Stimulated activated CD8-positive, alpha-beta memory T cell treated with anti-CD3 and anti-CD28 coated beads, Interleukin-7, amount 100 ng/mL, for 4 hours (primary cell): ENCODE results near the gene DUSP11.
"Not testable (repeated sequence)": the region's sequence is repeated elsewhere in the genome, so short reads cannot be mapped to it uniquely, and the experiment has no call there.

Source experiments
- DNase-seq, 2 donors: peaks; one replicate each; pipeline ENCODE4 v3.0.0-alpha.2; 2020; ENCODE audit warnings: low read depth in 2 of 2

DUSP11 gene

DNA sequence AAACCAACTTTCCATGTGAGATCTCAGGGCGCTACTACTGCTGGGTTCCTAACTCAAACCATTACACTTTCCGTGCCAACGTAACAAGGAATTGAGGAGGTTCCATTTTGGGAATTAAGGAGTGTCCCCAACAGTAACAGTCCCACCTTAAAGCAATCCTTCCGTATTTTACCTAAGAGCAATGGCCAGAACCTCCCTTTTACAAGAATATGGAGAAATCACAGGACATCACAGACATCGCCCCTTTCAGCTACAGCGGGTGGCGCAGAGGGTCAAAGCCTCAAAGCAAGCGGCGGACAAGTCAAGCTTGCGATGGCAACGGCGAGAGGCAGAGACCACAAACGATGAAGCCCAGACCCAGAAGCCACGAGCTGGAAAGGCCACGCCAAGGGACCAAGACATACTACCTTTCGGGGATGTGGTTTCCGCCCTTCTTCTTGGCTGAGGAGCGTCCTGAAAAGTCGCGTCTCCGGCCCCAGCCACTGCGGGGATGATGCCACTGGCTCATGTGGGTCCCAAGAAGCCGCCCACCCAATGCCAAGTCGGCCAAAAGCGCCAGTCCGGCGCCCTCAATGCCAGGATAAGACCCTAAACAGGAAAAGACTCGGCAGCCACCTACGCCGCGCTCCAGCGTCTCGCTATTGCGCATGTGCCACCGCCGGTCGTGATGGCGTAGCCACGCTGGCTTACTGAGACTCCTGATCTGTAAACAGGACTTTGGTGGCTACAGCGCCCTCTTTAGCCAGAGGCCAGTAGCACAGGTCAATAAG is at the start of gene DUSP11:
Gene DUSP11 (minus strand): TSS at position 637 of the 770 bp plus-strand sequence. CDS start 129 bp downstream, at position 508.
- peak; percentile 90 to 95 for DNase-seq

DNA sequence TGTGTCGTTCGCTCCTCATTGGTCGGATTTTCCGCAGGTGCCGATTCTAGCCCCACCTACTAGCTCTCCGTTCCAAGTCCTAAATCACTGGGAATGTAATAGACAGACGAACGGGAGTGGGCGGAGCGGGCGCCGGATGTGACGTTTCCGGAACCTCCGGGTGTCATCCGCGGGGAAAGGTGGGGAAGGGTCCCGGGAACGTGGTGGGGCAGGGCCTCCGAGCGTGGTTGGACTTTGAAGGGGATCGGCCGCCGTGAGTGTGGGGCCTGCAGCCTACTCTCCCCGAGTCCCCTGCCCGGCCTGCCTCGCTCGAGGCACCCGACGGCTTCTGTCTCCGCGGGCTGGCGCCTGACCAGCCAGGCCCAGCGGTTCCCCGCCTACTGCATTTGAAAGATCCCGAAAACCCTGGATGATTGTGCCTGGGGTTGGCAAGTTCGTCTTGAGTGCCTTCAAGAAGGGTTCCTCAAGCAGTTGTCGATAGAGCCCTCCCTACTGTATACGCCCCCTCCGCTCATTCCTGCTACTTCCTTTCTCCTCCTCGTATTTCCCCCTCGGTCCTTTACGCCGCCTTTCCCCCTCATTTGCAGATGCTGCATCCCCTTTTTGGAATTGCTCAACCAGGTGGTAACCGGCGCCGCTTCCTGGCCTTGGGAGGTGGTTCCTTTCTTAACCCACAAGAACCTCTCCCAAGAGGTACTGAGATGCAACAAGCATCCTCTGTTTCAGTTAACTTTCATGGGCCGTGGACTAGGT is 49.1 kb upstream of the DUSP11 start, which contains the start of gene STAMBP:
Gene STAMBP (plus strand): TSS at position 144 of the 753 bp plus-strand sequence. CDS start 1,896 bp downstream, outside the sequence.
- peak; percentile 82 to 86 for DNase-seq

DNA sequence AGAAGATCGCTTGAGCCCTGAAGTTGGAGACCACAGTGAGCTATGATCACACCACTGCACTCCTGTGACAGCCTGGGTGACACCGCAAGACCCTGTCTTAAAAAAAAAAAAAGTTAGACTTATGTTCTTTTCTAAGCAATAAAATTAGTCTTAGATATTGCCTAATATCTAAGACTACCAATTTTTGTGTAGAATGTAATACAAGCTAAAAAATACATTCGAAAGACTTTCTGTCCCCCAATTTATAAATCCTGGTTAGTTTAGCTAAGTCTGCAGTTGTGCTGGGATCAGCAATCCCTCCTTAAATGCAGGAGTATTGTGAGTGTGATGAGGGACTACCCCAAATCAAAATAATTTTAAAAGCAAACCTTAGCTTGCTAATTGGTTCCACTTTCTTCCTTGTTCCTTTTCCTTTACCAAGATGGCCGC is 48.5 kb upstream of the DUSP11 start:
- no peak for DNase-seq

DNA sequence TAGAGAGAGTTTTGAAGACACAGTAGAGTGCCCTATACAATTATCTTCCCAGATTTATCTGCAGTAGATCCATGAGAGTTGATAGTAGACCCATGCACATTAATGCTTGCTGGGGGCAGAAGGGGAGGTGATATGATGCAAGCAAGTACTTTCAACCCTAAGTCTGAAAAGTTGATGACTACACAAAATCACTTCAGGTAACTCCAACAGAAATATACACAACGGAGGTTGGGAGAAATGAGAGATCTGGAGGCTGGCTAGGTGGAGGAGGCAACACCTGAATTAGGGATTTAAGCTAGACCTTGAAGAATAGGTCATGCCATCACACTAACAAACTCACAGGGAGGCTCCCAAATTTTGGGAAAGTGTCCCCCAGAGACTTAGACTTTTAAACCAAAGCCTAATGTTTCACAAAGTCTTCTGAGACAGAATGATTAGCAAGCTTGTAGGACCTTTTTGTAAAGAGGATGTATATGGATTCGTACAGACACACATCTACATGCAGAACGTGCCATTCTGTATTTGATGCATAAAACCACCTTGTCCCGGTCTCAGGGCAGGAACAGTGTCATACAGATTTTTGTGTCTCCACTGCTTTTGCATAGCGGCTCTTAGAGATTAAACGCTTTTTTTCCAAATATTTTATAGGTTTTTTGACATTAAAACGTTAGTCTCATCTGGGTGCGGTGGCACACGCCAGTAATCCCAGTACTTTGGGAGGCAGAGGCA is 47.9 kb upstream of the DUSP11 start:
- DNase-seq: no peak

DNA sequence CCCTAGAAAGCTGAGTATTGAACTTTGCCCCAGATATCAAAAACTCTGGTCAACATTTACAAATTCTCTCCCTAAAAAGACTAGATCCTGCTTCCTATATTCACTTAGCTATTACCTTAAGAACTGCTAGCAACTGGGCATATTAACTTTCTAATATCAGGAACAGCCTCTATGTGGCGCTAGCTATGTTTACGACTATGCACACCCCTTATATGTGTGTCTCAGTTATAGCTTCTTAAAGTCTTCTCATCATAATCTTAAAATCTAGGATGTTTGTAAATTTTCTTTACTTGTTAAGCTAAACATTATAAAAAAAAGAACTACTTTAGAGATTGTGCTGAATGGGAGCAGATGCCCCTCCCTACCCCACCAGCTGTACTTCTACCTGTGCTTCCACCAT is 47.1 kb upstream of the DUSP11 start:
- DNase-seq: no peak

DNA sequence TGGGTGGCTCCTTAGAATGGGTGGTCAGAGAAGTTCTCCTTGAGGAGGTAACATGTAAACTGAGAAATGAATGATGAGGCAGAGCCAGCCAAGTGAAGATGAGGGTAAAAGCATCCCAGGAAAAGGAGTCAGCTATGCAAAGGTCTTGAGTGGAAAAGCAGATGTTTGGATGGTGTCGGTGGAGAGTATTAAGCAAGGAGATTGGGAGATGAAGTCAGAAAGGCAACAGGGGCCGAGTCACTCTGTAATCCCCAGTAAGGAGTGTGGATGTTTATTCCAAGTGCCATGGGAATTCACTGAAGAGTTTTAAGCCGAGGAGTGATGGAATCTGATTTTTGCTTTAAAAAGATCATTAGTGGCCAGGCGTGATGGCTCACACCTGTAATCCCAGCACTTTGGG is 45.5 kb upstream of the DUSP11 start:
- no peak for DNase-seq

DNA sequence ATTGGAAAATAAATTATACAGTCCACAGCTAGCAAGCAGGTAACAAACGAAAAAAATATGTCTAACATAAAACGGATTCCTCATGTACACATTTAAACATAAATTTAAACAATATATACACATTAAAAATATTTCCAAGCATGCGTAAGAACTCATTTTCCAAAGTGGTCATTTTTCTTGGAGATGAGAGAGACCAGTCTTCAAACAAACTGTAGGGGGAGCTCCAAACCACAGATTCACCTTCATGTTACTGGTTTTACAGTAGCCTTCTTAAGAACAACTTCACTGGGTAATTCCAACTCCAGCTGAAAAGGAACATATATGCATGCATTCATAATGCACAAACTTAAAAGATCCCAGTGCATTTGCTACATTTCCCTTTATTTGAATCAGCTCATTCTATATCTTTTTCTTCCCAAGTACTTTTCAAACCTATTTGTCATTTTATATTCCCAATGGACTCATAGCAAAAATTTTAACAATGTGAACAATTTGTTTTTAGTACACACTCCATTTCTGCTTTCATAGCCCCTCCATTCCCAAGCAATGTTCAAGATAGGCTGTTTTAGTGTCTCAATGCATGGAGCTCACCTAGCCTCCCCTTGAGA is 44.1 kb upstream of the DUSP11 start:
- DNase-seq: no peak

DNA sequence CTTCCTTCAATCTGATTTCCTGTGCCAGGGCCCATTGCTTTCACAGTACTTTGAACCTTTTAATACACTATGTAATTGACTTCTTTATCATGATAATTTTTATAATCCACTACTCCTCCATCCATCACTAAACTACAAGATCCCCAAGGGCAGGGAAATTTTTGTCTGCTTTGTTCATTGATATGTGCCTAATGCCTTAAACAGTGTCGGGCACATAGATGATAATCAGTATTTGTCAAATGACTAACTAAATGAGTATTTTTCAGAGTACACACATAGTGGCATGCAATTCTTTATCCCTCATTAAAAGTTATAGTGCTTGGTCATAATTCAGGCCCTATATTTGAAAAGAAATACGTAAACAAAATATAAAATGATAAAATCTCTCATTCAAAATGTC is 43.5 kb upstream of the DUSP11 start:
- no peak for DNase-seq

DNA sequence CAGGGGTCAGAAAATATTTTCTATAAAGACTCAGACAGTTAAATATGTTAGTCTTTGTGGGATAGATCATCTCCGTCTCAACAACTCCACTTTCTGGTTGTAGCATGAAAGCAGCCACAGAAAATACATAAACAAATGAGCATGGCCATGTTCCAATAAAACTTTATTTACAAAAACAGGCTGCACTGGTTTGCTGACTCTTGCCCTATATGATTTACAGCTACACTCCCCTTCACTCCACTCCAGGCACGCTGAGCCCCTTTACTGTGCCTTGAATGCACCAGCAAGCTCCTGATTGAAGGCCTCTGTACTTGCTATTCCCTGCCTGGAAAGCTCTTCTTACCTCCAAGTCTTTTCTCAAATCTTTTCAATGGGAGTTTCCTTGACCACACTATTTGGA is 43.1 kb upstream of the DUSP11 start:
- no peak for DNase-seq

DNA sequence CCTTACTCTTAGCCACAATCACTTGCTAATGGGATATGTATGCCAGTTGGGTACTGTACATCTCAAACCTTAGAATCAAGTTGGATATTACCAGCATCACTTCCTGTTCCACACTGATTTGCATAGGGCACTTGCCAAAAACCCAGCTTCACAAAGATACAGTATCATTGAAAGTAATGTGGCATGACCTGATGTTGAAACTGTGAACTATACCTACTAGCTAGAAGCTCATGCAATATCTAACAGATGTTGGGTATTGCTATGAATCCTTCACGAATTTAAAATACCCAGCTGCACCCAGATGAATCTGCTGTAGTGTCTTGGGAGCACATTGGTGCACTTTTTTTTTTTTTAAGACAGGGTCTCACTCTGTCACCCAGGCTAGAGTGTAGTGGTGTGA is 42.4 kb upstream of the DUSP11 start:
- no peak for DNase-seq

DNA sequence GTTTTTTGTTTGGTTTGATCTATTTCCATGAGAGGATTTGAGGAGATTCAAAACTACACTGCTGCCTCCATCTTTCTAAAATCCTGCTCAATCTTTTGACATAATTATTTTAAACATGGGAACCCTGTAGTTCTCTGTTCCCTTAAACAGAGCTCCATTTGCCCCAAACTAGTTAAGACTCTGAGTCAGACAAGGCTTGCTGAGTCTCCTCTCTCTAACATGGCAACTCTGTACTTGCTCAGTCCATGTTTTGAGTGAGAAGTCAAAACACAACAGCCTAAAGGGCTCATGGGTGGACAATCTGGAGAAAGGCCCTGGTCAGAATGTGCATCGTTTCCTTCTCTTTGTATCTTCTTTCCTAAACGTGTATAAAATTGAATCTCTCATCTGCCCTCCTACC is 41.8 kb upstream of the DUSP11 start:
- no peak for DNase-seq

DNA sequence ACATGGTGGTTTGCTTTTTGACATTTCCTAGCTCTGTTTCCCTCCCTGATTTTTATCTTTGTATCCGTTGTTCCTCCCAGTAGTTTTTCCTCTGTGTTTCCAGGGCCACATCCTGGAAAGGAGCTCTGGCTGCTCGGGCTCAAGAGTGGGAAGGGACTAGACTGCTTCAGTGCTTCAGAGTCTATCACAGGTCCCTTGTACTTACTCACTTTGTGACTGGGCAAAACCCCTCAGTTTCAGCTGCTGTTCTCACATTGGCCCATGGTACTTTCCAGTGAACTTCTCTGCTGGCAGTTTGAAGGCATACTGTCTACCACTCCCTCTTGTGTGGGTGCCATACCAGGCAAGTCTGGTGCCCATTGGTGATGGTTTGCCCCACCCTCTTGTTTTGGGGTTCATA is 41.3 kb upstream of the DUSP11 start:
- DNase-seq: no peak

DNA sequence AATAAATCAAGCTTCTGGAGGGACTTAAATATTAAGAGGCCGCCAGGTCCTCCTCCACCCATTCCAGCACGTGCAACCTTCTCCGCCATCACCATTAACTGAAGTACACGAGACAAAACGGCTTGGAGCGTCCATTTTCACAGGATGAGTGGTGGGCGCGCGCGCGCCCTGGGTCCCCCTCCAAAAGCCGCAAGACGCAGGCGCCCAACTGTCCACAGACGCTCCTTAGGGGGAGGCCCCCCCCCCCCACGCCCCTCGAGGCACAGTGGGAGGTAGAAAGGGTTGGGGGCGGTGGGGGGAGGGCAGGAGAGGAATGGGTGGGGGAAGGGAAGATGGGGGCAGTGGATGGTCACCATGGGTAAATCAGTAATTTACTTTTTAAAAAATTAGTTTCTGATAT is 38.4 kb upstream of the DUSP11 start:
- DNase-seq: no peak

DNA sequence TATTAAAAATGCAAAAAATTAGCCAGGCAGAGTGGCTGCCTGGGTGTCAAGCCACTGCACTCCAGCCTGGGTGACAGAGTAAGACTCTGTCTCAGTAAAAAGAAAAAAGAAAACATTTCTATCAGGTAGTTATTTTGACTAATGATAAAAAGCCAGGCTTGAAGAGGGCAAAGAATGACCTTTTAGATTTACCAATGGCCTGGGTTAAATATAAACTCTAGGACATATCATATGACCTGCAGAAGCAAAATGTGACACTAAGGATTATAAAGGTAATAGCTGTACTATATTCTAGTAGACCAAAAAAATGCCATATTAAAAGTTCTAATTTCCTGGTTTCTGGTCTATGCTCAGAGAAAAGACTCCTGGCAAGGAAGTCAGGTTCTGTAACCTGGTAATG is 32.7 kb upstream of the DUSP11 start:
- DNase-seq: no peak

DNA sequence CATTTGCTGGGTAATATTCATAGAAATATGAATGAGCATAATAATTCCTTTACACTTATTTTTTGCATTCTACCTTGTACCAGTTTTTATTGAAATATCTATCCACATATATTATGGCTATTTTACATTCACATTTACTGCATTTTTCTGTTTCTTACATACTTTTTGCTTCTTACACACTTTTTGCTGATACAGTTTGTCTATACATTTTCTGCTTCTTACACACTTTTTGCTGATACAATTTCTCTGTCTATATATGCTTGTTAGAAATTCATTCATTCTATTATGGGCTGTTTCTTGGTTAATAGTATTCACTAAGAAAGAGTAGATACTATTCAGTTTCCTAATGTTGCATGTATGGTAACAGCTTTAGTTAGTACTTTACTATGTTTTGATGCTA is 32.0 kb upstream of the DUSP11 start:
- no peak for DNase-seq

DNA sequence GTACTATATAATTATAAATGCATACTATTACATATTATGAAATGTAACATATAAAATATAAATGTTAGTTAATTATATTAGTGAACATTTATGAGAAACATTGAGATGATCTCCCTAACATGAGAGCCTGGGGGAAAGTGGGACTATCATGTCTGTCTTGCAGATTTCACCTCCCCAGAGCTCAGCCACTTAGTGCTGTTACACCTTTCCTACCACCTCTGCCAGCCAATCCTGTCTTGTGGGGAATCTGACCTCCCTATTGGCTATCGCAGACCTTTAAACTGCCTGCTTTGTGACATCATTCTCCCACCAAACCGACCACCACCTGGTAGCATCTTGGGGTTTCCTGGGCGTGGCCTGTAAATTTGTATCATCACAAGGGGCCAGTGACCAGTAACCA is 4.0 kb upstream of the DUSP11 start, which contains the start of gene C2orf78:
Gene C2orf78 (plus strand): TSS at position 301 of the 400 bp plus-strand sequence. CDS start 127 bp downstream, outside the sequence.
- not testable (repeated sequence) for DNase-seq

DNA sequence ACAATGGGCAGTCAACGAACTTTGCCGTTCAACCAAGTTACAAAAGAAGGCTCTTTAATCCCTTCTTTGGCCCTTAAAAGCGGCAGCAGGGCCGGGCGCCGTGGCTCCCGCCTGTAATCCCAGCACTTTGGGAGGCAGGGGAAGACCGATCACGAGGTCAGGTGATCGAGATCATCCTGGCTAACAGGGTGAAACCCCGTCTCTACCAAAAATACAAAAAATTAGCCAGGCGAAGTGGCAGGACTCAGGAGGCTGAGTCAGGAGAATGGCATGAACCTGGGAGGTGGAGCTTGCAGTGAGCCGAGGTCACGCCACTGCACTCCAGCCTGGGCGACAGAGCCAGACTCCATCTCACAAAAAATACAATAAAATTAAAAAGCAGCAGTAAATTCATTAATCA is 3.5 kb upstream of the DUSP11 start:
- not testable (repeated sequence) for DNase-seq

DNA sequence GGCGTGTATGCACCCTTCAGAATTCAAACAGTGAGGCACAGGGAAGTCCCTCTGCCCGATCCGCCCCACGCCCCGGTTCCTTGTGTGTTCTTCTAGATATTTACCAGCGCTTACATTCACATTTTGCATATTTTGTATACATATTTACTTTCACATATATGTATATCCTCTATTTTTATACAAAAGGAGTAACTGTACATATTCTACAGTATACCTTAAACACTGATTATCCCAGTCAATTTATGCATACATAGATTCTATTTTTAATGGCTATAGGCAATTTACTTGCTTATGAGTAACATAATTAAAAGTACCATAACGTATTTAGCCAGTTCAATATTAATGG is 307 bp upstream of the DUSP11 start:
- DNase-seq: no peak

DNA sequence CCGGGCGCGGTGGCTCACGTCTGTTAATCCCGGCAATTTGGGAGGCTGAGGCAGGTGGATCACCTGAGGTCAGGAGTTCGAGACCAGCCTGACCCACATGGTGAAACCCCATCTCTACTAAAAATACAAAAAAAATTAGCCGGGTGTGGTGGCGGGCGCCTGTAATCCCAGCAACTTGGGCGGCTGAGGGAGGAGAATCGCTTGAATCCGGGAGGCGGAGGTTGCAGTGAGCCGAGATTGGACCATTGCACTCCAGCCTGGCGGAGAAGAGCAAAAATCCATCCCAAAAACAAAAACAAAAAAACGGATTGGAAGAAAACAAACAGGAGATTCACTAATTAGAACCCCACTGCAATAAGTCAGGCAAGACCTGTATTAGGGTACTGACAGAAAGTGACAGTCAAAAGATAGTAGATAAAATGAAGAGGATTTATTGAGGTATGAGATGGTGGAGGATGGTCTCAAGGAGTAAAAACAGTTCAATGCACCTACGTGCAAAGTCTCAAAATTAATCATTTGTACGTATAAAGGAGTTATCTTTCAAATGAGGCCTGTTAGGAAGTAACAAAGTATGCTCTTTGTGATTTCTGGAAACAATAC is 936 bp downstream of the DUSP11 start:
- not testable (repeated sequence) for DNase-seq

DNA sequence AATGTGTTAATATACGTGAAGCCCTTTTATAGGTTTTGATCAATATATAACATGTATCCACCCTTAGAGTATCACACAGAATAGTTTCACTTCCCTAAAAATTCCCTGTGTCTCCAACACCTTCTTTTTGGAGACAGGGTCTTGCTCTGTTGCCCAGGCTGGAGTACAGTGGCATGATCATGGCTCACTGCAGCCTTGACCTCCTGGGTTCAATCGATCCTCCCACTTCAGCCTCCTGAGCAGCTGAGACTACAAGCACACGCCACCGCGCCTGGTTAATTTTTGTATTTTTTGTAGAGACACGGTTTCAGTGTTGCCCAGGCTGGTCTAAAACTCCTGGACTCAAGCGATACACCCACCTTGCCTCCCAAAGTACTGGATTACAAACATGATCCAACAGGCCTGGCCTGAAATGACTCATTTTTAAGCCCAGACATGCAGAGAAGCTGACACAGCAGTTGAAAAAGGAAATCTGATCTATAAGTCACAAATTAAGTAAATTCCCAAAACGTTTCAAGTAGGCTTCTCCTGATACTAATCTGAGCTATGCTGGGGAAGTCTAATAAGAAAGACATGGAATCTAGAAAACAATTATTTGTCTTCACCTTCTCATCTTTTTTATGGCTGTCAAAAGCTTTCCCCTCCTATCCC is 2.9 kb downstream of the DUSP11 start:
- DNase-seq: no peak

DNA sequence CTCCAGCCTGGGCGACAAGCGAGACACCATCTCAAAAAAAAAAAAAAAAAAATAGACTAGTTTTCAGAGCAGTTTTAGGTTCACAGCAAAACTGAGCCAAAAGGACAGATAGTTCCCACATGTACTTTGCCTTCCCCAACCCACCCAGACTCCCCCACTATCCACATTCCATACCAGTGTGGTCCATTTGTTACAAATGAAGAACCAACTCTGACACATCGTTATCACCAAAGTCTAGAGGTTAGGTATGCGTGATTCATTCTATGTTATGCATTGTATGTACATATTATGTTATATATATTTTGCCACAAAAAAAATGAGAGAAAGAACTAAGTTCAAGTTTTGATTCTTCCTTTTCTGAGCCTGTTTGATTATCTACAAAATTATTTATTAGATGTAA is 3.5 kb downstream of the DUSP11 start:
- DNase-seq: no peak
